GM12878 (cell line): ENCODE data around the gene GLRX5. TPM values are rescaled to one million over a fixed set of nuclear protein-coding genes. Genes with fewer than 3 reads are reported as not detected.

Experiments
- ATAC-seq: fragments of 200-7000 bp; cut with Tn5 transposase; 3 replicates; pipeline ENCODE4 v1.9.1; 2020; ENCODE audit warnings: mild to moderate bottlenecking, moderate library complexity
- BruUV-seq: library from RNA; stranded (reverse); fragments of 400-500 nt; replicated peaks from 2 replicates; lab custom pipeline; 2021; lab: Mats Ljungman, UMichigan
- CTCF ChIA-PET: fragments of 300-600 bp; sonication (Branson Sonifier 250); formaldehyde crosslinking; extraction: SDS; loops from one replicate; lab custom pipeline; 2021; ENCODE audit warnings: inconsistent platforms; lab: Yijun Ruan, JAX
- POLR2A ChIA-PET: fragments of 350-600 bp; formaldehyde crosslinking; extraction: SDS; loops from one replicate; lab custom pipeline; 2021; ENCODE audit warnings: inconsistent platforms; lab: Charles Lee
- RAD21 ChIA-PET: fragments of 300-600 bp; sonication (Branson Sonifier 250); formaldehyde crosslinking; loops from one replicate; lab custom pipeline; 2023; ENCODE audit warnings: antibody characterized with exemption; ENCODE audit not compliant: unreplicated experiment; lab: Charles Lee
- SMC1A ChIA-PET: fragments of 300-600 bp; sonication (Branson Sonifier 250); formaldehyde crosslinking; loops from one replicate; lab custom pipeline; 2023; ENCODE audit not compliant: unreplicated experiment, uncharacterized antibody; lab: Charles Lee
- DNase-seq: peaks from one replicate; pipeline ENCODE4 v3.0.0-alpha.2; 2011; ENCODE audit warnings: low read depth, low spot score
- FAIRE-seq: peaks from 3 replicates; lab custom pipeline; 2011; peaks lifted over from hg19 to GRCh38; lab: Jason Lieb, UNC
- H2AFZ ChIP-seq: 2 replicates; pipeline ENCODE4 v1.6.0; 2011; ENCODE audit warnings: low read depth, low read length, control low read depth; ENCODE audit not compliant: control insufficient read depth
- H3K27ac ChIP-seq: 2 replicates; pipeline ENCODE4 v1.5.1; 2011; ENCODE audit warnings: control low read depth; ENCODE audit not compliant: control insufficient read depth, insufficient read depth
- H3K27me3 ChIP-seq, 2 experiments: replicated peaks in 1 of 2; 2 replicates each; pipeline versions ENCODE4 v1.6.0 to v1.6.1; 2011; ENCODE audit warnings: low read length in 1 of 2; ENCODE audit not compliant: control insufficient read depth in 2 of 2, insufficient read depth in 2 of 2
- H3K36me3 ChIP-seq, 2 experiments: 2 replicates each; pipeline ENCODE4 v1.5.1; 2011; ENCODE audit warnings: low read length in 1 of 2; ENCODE audit not compliant: control insufficient read depth in 2 of 2, insufficient read depth in 2 of 2
- H3K4me1 ChIP-seq: 2 replicates; pipeline ENCODE4 v1.6.1; 2011; ENCODE audit warnings: mild to moderate bottlenecking, low read length, moderate library complexity, mixed read lengths; ENCODE audit not compliant: control insufficient read depth, insufficient read depth
- H3K4me2 ChIP-seq: 2 replicates; pipeline ENCODE4 v1.6.0; 2011; ENCODE audit warnings: control low read depth; ENCODE audit not compliant: control insufficient read depth, insufficient read depth
- H3K4me3 ChIP-seq: fragments of 200-600 bp; sonication (generic); 2 replicates; pipeline ENCODE4 v1.5.1; 2016
- H3K79me2 ChIP-seq: 2 replicates; pipeline ENCODE4 v1.6.0; 2011; ENCODE audit warnings: low read length; ENCODE audit not compliant: control insufficient read depth, insufficient read depth
- H3K9ac ChIP-seq: 2 replicates; pipeline ENCODE4 v1.8.0; 2011; ENCODE audit warnings: low read length, control low read depth, mixed read lengths; ENCODE audit not compliant: control insufficient read depth, insufficient read depth
- H3K9me3 ChIP-seq: replicated peaks from 3 replicates; pipeline ENCODE4 v1.5.1; 2011; ENCODE audit warnings: mild to moderate bottlenecking, low read length; ENCODE audit not compliant: control insufficient read depth, insufficient read depth
- H4K20me1 ChIP-seq: 2 replicates; pipeline ENCODE4 v1.6.0; 2011; ENCODE audit not compliant: control insufficient read depth, insufficient read depth
- CREB1 ChIP-seq: IDR thresholded peaks from 2 replicates; pipeline ENCODE4 v1.6.1; 2012; ENCODE audit warnings: low read depth, mild to moderate bottlenecking, inconsistent platforms
- E2F8 ChIP-seq: fragments of 450-650 bp; IDR thresholded peaks from 2 replicates; pipeline ENCODE4 v1.6.1; 2018; ENCODE audit warnings: mild to moderate bottlenecking, low read depth, moderate library complexity; ENCODE audit not compliant: partially characterized antibody
- FOXM1 ChIP-seq: IDR thresholded peaks from 2 replicates; pipeline ENCODE4 v1.6.1; 2012; ENCODE audit warnings: low read depth, mild to moderate bottlenecking, inconsistent platforms, low read length, moderate library complexity
- NFYA ChIP-seq: IDR thresholded peaks from 2 replicates; pipeline ENCODE4 v1.6.1; 2011; ENCODE audit warnings: low read depth, mild to moderate bottlenecking, low read length, improper control_type of control experiment, borderline replicate concordance
- NFYB ChIP-seq: IDR thresholded peaks from 2 replicates; pipeline ENCODE4 v1.6.1; 2011; ENCODE audit warnings: low read depth, mild to moderate bottlenecking, low read length, improper control_type of control experiment, moderate library complexity; ENCODE audit not compliant: insufficient read depth
- NR2C1 ChIP-seq: fragments of 450-650 bp; IDR thresholded peaks from 2 replicates; pipeline ENCODE4 v1.6.1; 2017; ENCODE audit warnings: antibody characterized with exemption, mild to moderate bottlenecking, moderate library complexity
- NRF1 ChIP-seq: conservative IDR thresholded peaks from 2 replicates; pipeline ENCODE4 v1.6.1; 2011; ENCODE audit warnings: mild to moderate bottlenecking, low read depth, low read length, improper control_type of control experiment
- WGBS: methylation state at CpG from one replicate; pipeline ENCODE4 v1.1.6; 2016; ENCODE audit warnings: low lambda C conversion rate; ENCODE audit not compliant: insufficient replicate concordance, insufficient coverage; ENCODE audit errors: missing lambda C conversion rate; 5-methylcytosine and 5-hydroxymethylcytosine counted together
- in situ Hi-C: fragments of 300-500 bp; cut with MboI; formaldehyde crosslinking; loops from 9 replicates; pipeline ENCODE4 v1.14.3; 2018; ENCODE audit warnings: mixed read lengths
- intact Hi-C: fragments of 100-400 bp; cut with micrococcal nuclease; formaldehyde crosslinking; loops from one replicate; pipeline ENCODE4 v1.14.2; 2022; ENCODE audit not compliant: unreplicated experiment
- polyA plus RNA-seq, 11 experiments: library from polyadenylated mRNA; depleted of rRNA in 4 of 11; unstranded in 6 of 11; stranded (reverse) in 5 of 11; fragments of >200 nt; fragmentation: Nextera tagmentation in 4 of 11; fragmentation: Illumina TruSeq in 1 of 11; extraction: Ambion mirVana in 4 of 11; extraction: Trizol in 1 of 11; gene quantifications; 1 replicate in 1 of 11; 2 replicates in 10 of 11; pipeline versions ENCODE4 v1.2.1 to v1.2.3, GENCODE V29; 2011 to 2016; ENCODE audit warnings: inconsistent platforms in 2 of 11, missing spikeins in 2 of 11, low read depth in 1 of 11
- total RNA-seq, 4 experiments: library from RNA; depleted of rRNA in 3 of 4; stranded (reverse); fragments of >200 nt in 3 of 4; fragmentation: Illumina TruSeq in 1 of 4; extraction: Trizol in 1 of 4; gene quantifications; 2 replicates each; pipeline versions ENCODE4 v1.2.1 to v1.2.3, GENCODE V29; 2013 to 2021
- TF ChIP-seq, protein P1 (sequence below): fragments of 450-650 bp; IDR thresholded peaks from 2 replicates; pipeline ENCODE4 v1.6.1; 2017; ENCODE audit warnings: antibody characterized with exemption, mild to moderate bottlenecking, moderate library complexity

The GLRX5 gene
- total and polyA plus RNA-seq, 10 of the 15 experiments (the other 5 are each of a cell fraction or from before 2014, with no cell fraction given) = 12.8 to 139 (median 55.4) TPM

DNA sequence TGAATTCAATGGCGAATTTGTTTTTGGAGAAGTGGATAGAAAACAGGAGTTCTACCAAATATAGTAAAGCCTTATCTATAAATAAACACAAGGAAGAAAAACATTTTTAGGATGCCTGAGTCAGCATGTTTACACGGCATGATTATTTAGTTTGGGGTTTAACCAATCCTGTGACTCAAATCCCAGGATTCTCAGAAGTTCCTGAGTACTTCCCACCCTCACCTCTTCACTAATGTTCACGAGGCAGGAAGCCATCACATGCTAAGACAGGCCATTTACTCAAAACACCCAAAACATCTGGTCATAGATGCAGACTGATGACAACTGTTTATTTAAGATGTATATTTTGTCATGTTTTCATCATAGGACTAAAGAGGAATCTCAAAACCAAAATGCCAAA, 3.4 kb upstream of the GLRX5 start:
- Histone ChIP-seq H3K9ac (0 out of 2 replicates have a peak overlapping the region, but pooled peaks have one; percentile 10), H3K27ac (peak overlapping the region; percentile 2; the same call in 1 of the 2 replicates), H3K27me3 (no peaks in the 10 kb centered on the region), H2AFZ (no peak overlapping the region), H3K4me2 (peak overlapping the region; percentile 93), H3K4me1 (peaks cover 8% of the 10 kb centered on the region; the same call in 1 of the 2 replicates), H3K36me3 (no peaks in the 10 kb centered on the region; a peak in 1 of 4 replicates), H3K9me3 (no peaks in the 10 kb centered on the region), H3K4me3 (peak overlapping the region; percentile 93), H4K20me1 (0 out of 2 replicates have a peak, but pooled peaks cover 2% of the 10 kb centered on the region), H3K79me2 (peaks cover 54% of the 10 kb centered on the region)
- DNase-seq (no peak), ATAC-seq (no peak), FAIRE-seq (no peak)
- intact Hi-C loops = loop anchor here (5.0 to 10.0 kb wide), 2 partner anchors 34 to 377 kb away; partner anchors contain the start of gene DICER1
- in situ Hi-C loops = loop anchor here (5.0 kb wide), 1 partner anchor 89 kb away; no protein-coding TSS in a partner anchor
- ChIA-PET POLR2A (interaction anchor here (1.0 to 1.3 kb wide), 4 partner anchors 11 to 89 kb away, joined by 3 to 7 read pairs (median 3); partner anchors contain the start of gene SYNE3), SMC1A (interaction anchor here (0.7 to 4.0 kb wide), 13 partner anchors 11 to 104 kb away, joined by 3 to 25 read pairs (median 4); no protein-coding TSS in a partner anchor), RAD21 (interaction anchor here (0.8 to 9.8 kb wide), 8 partner anchors 11 to 384 kb away, joined by 3 to 171 read pairs (median 4); no protein-coding TSS in a partner anchor), CTCF (interaction anchor here (0.6 to 12.1 kb wide), 9 partner anchors 8 to 932 kb away, joined by 3 to 118 read pairs (median 3); no protein-coding TSS in a partner anchor)
- 50% methylated on average over 3 of the region's 3 CpGs for WGBS
- TF ChIP-seq NRF1 = no peak
- TF ChIP-seq NFYA = no peak
- 0 out of 2 replicates have a peak, but pooled peaks have one; percentile 9 for TF ChIP-seq CREB1
- no peak for TF ChIP-seq NR2C1
- BruUV-seq = no TSS peak

DNA sequence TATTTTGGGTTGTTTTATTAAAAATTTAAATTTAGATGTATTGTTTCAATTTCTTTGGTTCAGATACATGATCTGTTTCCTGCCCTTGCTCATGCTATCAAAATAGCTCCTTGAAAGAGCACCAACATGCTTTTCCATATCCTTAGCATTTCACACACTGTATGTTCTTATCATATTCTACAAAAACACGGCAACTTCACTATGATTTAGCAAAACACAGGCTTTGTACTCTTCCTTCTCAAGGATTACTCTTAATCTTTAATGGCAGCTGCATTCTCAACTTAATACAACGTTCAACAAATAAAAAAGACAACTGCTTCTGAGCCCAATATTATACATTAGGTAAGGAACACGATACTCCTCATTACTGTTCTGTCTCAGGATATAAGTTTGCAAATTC, 2.9 kb upstream of the GLRX5 start:
- FAIRE-seq (no peak), ATAC-seq (no peak), DNase-seq (no peak)
- WGBS = 0% methylated on average over 3 of the region's 3 CpGs
- peak overlapping the region; percentile 93 for H3K4me2 ChIP-seq
- in situ Hi-C loops = loop anchor here (5.0 kb wide), 1 partner anchor 90 kb away; no protein-coding TSS in a partner anchor
- ChIA-PET SMC1A (interaction anchor here (0.7 to 4.0 kb wide), 6 partner anchors 14 to 105 kb away, joined by 3 to 25 read pairs (median 8); no protein-coding TSS in a partner anchor), RAD21 (interaction anchor here (0.8 to 9.8 kb wide), 5 partner anchors 12 to 88 kb away, joined by 3 to 171 read pairs (median 4); no protein-coding TSS in a partner anchor), POLR2A (interaction anchor here (1.0 kb wide), 2 partner anchors 11 to 37 kb away, joined by 3 read pairs; no protein-coding TSS in a partner anchor), CTCF (interaction anchor here (0.6 to 12.1 kb wide), 6 partner anchors 9 to 931 kb away, joined by 3 to 118 read pairs (median 6); no protein-coding TSS in a partner anchor)
- no TSS peak for BruUV-seq
- peak overlapping the region; percentile 91 for H3K9ac ChIP-seq
- H3K79me2 ChIP-seq = peaks cover 59% of the 10 kb centered on the region
- no peaks in the 10 kb centered on the region for H3K9me3 ChIP-seq
- 0 out of 2 replicates have a peak overlapping the region, but pooled peaks have one; percentile 4 for H3K27ac ChIP-seq
- H3K4me1 ChIP-seq = peaks cover 8% of the 10 kb centered on the region; the same call in 1 of the 2 replicates
- intact Hi-C loops = loop anchor here (5.0 to 10.0 kb wide), 2 partner anchors 35 to 377 kb away; partner anchors contain the start of gene DICER1
- peak overlapping the region; percentile 93 for H3K4me3 ChIP-seq
- H3K36me3 ChIP-seq = no peaks in the 10 kb centered on the region; a peak in 1 of 4 replicates
- no peak overlapping the region for H2AFZ ChIP-seq
- 0 out of 2 replicates have a peak, but pooled peaks cover 2% of the 10 kb centered on the region for H4K20me1 ChIP-seq
- no peaks in the 10 kb centered on the region for H3K27me3 ChIP-seq
- no peak for TF ChIP-seq NFYB
- TF ChIP-seq E2F8 = no peak
- no peak for TF ChIP-seq FOXM1
- TF ChIP-seq, protein P1, sequence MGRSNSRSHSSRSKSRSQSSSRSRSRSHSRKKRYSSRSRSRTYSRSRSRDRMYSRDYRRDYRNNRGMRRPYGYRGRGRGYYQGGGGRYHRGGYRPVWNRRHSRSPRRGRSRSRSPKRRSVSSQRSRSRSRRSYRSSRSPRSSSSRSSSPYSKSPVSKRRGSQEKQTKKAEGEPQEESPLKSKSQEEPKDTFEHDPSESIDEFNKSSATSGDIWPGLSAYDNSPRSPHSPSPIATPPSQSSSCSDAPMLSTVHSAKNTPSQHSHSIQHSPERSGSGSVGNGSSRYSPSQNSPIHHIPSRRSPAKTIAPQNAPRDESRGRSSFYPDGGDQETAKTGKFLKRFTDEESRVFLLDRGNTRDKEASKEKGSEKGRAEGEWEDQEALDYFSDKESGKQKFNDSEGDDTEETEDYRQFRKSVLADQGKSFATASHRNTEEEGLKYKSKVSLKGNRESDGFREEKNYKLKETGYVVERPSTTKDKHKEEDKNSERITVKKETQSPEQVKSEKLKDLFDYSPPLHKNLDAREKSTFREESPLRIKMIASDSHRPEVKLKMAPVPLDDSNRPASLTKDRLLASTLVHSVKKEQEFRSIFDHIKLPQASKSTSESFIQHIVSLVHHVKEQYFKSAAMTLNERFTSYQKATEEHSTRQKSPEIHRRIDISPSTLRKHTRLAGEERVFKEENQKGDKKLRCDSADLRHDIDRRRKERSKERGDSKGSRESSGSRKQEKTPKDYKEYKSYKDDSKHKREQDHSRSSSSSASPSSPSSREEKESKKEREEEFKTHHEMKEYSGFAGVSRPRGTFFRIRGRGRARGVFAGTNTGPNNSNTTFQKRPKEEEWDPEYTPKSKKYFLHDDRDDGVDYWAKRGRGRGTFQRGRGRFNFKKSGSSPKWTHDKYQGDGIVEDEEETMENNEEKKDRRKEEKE = no peak
